Keratinocyte (primary cell): ENCODE results near the gene TGIF1. TPM values are rescaled to one million over a fixed set of nuclear protein-coding genes. Genes with fewer than 3 reads are reported as not detected.

Experiments
- DNase-seq: peaks from one replicate; pipeline ENCODE4 v3.0.0-alpha.2; 2011; ENCODE audit warnings: low read depth, missing footprints, low spot score
- FAIRE-seq: peaks from 2 replicates; lab custom pipeline; 2011; peaks lifted over from hg19 to GRCh38; lab: Jason Lieb, UNC
- H2AFZ ChIP-seq: 2 replicates; pipeline ENCODE4 v1.6.0; 2012; ENCODE audit warnings: low read length, control low read depth, inconsistent platforms; ENCODE audit not compliant: control insufficient read depth
- H3K27ac ChIP-seq: 2 replicates; pipeline ENCODE4 v1.5.1; 2011; ENCODE audit warnings: low read length; ENCODE audit not compliant: control insufficient read depth, insufficient read depth
- H3K27me3 ChIP-seq: 3 replicates; pipeline ENCODE4 v1.6.0; 2011; ENCODE audit warnings: low read length; ENCODE audit not compliant: control insufficient read depth, insufficient read depth; ENCODE audit errors: extremely low read depth
- H3K36me3 ChIP-seq, 2 experiments: 2 replicates in 1 of 2; 3 replicates in 1 of 2; pipeline ENCODE4 v1.5.1; 2011; ENCODE audit warnings: low read length in 2 of 2, mild to moderate bottlenecking in 1 of 2; ENCODE audit not compliant: control insufficient read depth in 2 of 2, insufficient read depth in 2 of 2; ENCODE audit errors: extremely low read depth in 1 of 2
- H3K4me1 ChIP-seq: 3 replicates; pipeline ENCODE4 v1.5.1; 2011; ENCODE audit warnings: low read length; ENCODE audit not compliant: control insufficient read depth, insufficient read depth; ENCODE audit errors: extremely low read depth
- H3K4me2 ChIP-seq: 3 replicates; pipeline ENCODE4 v1.6.0; 2011; ENCODE audit warnings: low read depth, low read length; ENCODE audit not compliant: control insufficient read depth, insufficient read depth; ENCODE audit errors: extremely low read depth
- H3K4me3 ChIP-seq, 3 experiments: fragments of 200-600 bp in 1 of 3; sonication (generic) in 1 of 3; 2 replicates in 2 of 3; 3 replicates in 1 of 3; pipeline ENCODE4 v1.5.1; 2011 to 2016; ENCODE audit warnings: low read length in 3 of 3, mild to moderate bottlenecking in 3 of 3, control low read depth in 2 of 3, inconsistent platforms in 1 of 3, low read depth in 1 of 3, mixed read lengths in 1 of 3, mixed run types in 1 of 3, moderate library complexity in 1 of 3; ENCODE audit not compliant: control insufficient read depth in 2 of 3, insufficient read depth in 2 of 3; ENCODE audit errors: extremely low read depth in 1 of 3
- H3K79me2 ChIP-seq: 2 replicates; pipeline ENCODE4 v1.6.0; 2012; ENCODE audit warnings: low read length; ENCODE audit not compliant: control insufficient read depth, insufficient read depth
- H3K9ac ChIP-seq: 3 replicates; pipeline ENCODE4 v1.6.0; 2011; ENCODE audit warnings: low read length; ENCODE audit not compliant: control insufficient read depth, insufficient read depth; ENCODE audit errors: extremely low read depth
- H3K9me1 ChIP-seq: 3 replicates; pipeline ENCODE4 v1.6.0; 2011; ENCODE audit warnings: low read length; ENCODE audit not compliant: control insufficient read depth, insufficient read depth; ENCODE audit errors: extremely low read depth
- H3K9me3 ChIP-seq: 2 replicates; pipeline ENCODE4 v1.5.1; 2012; ENCODE audit warnings: low read depth, low read length; ENCODE audit not compliant: control insufficient read depth
- H4K20me1 ChIP-seq: 3 replicates; pipeline ENCODE4 v1.6.0; 2011; ENCODE audit warnings: low read length; ENCODE audit not compliant: control insufficient read depth, insufficient read depth; ENCODE audit errors: extremely low read depth
- CTCF ChIP-seq, 3 experiments: IDR thresholded peaks in 1 of 3; conservative IDR thresholded peaks in 1 of 3; optimal IDR thresholded peaks in 1 of 3; 2 replicates in 2 of 3; 3 replicates in 1 of 3; pipeline versions ENCODE3 to v1.5.1; 2011; ENCODE audit warnings: low read length in 3 of 3, mild to moderate bottlenecking in 3 of 3, moderate library complexity in 2 of 3, control low read depth in 1 of 3, inconsistent platforms in 1 of 3; ENCODE audit not compliant: insufficient read depth in 2 of 3; ENCODE audit errors: extremely low read depth in 1 of 3
- EZH2 ChIP-seq: IDR thresholded peaks from one replicate; pipeline ENCODE4 v1.6.1; 2012; ENCODE audit warnings: inconsistent platforms, mild to moderate bottlenecking, low read length, moderate library complexity
- dilution Hi-C: fragments of 300-500 bp; cut with MboI; formaldehyde crosslinking; loops from one replicate; pipeline ENCODE4 v1.7.0; 2020; ENCODE audit warnings: low sequenced_read_pairs; ENCODE audit not compliant: extremely low pct_ligation_motif_present
- polyA plus RNA-seq, 5 experiments: library from polyadenylated mRNA; depleted of rRNA in 3 of 5; stranded (reverse) in 3 of 5; stranded (forward) in 1 of 5; unstranded in 1 of 5; fragments of >200 nt; gene quantifications; 1 replicate in 1 of 5; 2 replicates in 3 of 5; 3 replicates in 1 of 5; pipeline versions ENCODE4 v1.2.1 to v1.2.3, GENCODE V29; 2011 to 2012; ENCODE audit warnings: missing spikeins in 2 of 5, low read depth in 1 of 5, low replicate concordance in 1 of 5

TGIF1 gene
- polyA plus RNA-seq, 1 donor (not counting 4 experiments of a cell fraction or from before 2014, with no cell fraction given): 115 TPM

- FAIRE-seq (no peak), DNase-seq (no peak)
- Histone ChIP-seq H3K4me3 (no peak overlapping the region), H3K79me2 (no peaks in the 10 kb centered on the region), H3K4me1 (peaks cover 9% of the 10 kb centered on the region), H3K27me3 (no peaks in the 10 kb centered on the region), H3K9me1 (no peaks in the 10 kb centered on the region), H4K20me1 (no peaks in the 10 kb centered on the region), H3K9ac (no peak overlapping the region), H3K4me2 (no peak overlapping the region), H2AFZ (no peak overlapping the region), H3K27ac (no peak overlapping the region), H3K9me3 (no peaks in the 10 kb centered on the region), H3K36me3 (no peaks in the 10 kb centered on the region)
- dilution Hi-C loops: no loop called here
- TF ChIP-seq CTCF (optimal IDR thresholded peaks at IDR 0.05 in 1 of 3, IDR thresholded peaks at IDR 0.05 in 1 of 3, conservative IDR thresholded peaks at IDR 0.05 in 1 of 3; ENCODE audit: extremely low read depth in 1 of 3, insufficient read depth in 2 of 3, low read length in 3 of 3) (no peak), EZH2 (no peak)
Observed at GRCh38 chr18:3405713-3406112, 44.3 kb upstream of the TGIF1 start.

GRCh38 chr18:3408107-3408506 is 41.9 kb upstream of the TGIF1 start:
- peaks cover 22% of the 10 kb centered on the region for H3K4me1 ChIP-seq
- H3K9me3 ChIP-seq: no peaks in the 10 kb centered on the region
- TF ChIP-seq EZH2 (no peak), CTCF (optimal IDR thresholded peaks at IDR 0.05 in 1 of 3, IDR thresholded peaks at IDR 0.05 in 1 of 3, conservative IDR thresholded peaks at IDR 0.05 in 1 of 3; ENCODE audit: extremely low read depth in 1 of 3, insufficient read depth in 2 of 3, low read length in 3 of 3) (no peak)
- no peaks in the 10 kb centered on the region for H3K36me3 ChIP-seq
- DNase-seq: no peak
- H4K20me1 ChIP-seq: no peaks in the 10 kb centered on the region
- no peak for FAIRE-seq
- H3K9ac ChIP-seq: no peak overlapping the region
- H2AFZ ChIP-seq: no peak overlapping the region
- dilution Hi-C loops: no loop called here
- H3K27me3 ChIP-seq: no peaks in the 10 kb centered on the region
- H3K27ac ChIP-seq: no peak overlapping the region
- no peaks in the 10 kb centered on the region for H3K9me1 ChIP-seq
- H3K4me3 ChIP-seq: no peak overlapping the region
- no peaks in the 10 kb centered on the region for H3K79me2 ChIP-seq
- H3K4me2 ChIP-seq: no peak overlapping the region
